RWPE1 (cell line): ENCODE data around the gene GMNN.

ENCODE experiments used
- CTCF ChIA-PET: fragments of 350-600 bp; sonication (Branson Sonifier 250); formaldehyde crosslinking; extraction: SDS; loops from one replicate; lab custom pipeline; 2021; lab: Yijun Ruan, JAX
- POLR2A ChIA-PET: fragments of 400-600 bp; formaldehyde crosslinking; extraction: SDS; loops from one replicate; lab custom pipeline; 2020; ENCODE audit warnings: antibody characterized with exemption; ENCODE audit not compliant: low non-redundant PET; lab: Yijun Ruan, JAX
- DNase-seq: peaks from one replicate; pipeline ENCODE4 v3.0.0; 2012; ENCODE audit warnings: low spot score
- H3K27ac ChIP-seq: fragments of 450-650 bp; 2 replicates; pipeline ENCODE4 v1.5.1; 2017
- TF ChIP-seq, protein P1 (sequence below): fragments of 450-650 bp; conservative IDR thresholded peaks from 2 replicates; pipeline ENCODE4 v1.5.1; 2017; ENCODE audit warnings: low read depth, mild to moderate bottlenecking

GMNN gene

DNA sequence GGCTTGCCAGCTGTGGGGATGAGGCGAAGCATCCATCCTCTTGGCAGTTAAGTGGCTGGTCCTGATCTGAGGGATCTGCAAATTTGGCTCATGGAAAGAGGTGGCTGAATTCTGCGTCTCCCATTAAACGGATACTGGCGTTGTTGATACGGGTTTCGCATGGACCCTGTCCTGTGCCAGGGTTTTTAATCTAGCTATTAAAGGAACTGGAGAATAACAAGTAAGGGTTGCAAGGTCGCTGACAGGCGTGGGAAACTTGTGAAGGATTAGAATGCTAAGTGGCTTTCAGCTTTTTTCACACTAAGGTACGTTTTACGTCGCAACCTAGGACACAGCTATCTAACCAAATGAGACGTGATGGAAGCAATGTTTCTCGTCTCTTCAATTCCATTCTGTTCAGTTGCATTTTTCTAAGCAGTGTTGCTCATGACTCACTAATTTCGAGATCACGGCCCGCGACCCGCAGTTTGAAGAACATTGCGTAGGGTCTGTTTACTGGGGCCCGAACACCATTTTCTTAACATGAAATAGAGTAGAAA is 852 bp downstream of the GMNN start:
- ChIA-PET POLR2A (interaction anchor here (0.6 kb wide), 2 partner anchors 29 to 64 kb away, joined by 3 to 9 read pairs; no protein-coding TSS in a partner anchor), CTCF (no interaction called here)
- peak; percentile 25 for DNase-seq

DNA sequence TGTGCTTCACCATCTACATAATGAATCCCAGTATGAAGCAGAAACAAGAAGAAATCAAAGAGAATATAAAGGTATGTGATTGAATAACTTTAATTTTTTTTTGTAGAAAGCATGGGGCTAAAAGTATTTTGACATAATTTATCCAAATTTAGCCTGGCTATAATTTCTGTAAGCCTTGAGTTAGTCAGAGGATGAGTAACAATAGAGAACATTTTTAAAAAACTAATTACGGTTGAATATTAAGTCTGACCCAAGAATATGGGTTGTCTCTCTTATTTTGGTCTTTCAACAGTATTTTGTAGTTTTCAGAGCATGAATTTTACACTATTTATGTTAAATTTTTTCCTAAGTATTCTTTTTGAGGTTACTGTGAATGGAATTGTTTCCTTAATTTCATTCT is 2.5 kb downstream of the GMNN start:
- no peak for DNase-seq
- POLR2A ChIA-PET = no interaction called here
- H3K27ac ChIP-seq = no peak overlapping the region
- CTCF ChIA-PET = no interaction called here
- TF ChIP-seq, protein P1, sequence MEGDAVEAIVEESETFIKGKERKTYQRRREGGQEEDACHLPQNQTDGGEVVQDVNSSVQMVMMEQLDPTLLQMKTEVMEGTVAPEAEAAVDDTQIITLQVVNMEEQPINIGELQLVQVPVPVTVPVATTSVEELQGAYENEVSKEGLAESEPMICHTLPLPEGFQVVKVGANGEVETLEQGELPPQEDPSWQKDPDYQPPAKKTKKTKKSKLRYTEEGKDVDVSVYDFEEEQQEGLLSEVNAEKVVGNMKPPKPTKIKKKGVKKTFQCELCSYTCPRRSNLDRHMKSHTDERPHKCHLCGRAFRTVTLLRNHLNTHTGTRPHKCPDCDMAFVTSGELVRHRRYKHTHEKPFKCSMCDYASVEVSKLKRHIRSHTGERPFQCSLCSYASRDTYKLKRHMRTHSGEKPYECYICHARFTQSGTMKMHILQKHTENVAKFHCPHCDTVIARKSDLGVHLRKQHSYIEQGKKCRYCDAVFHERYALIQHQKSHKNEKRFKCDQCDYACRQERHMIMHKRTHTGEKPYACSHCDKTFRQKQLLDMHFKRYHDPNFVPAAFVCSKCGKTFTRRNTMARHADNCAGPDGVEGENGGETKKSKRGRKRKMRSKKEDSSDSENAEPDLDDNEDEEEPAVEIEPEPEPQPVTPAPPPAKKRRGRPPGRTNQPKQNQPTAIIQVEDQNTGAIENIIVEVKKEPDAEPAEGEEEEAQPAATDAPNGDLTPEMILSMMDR = no peak

More for the DNA sequence above, 852 bp downstream of the GMNN start:
- peak overlapping the region; percentile 99 for H3K27ac ChIP-seq
- TF ChIP-seq, protein P1 = no peak

DNA sequence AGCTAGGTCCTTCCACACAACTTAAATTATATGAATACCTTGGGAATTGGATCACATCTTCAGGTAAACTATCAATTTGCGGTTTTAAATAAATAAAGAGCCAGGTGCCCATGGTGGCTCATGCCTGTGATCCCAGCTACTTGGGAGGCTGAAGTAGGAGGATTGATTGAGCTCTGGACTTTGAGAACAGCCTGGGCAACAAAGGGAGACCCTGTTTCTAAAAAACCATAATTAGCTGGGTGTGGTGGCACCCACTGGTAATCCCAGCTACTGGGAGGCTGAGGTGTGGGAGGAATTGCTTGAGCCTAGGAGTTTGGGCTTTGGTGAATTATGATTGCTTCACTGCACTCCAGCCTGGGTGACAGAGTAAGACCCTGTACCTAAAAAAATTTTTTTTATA is 3.4 kb downstream of the GMNN start:
- ChIA-PET POLR2A (no interaction called here), CTCF (no interaction called here)
- H3K27ac ChIP-seq = no peak overlapping the region
- DNase-seq = no peak
- TF ChIP-seq, protein P1 = no peak

DNA sequence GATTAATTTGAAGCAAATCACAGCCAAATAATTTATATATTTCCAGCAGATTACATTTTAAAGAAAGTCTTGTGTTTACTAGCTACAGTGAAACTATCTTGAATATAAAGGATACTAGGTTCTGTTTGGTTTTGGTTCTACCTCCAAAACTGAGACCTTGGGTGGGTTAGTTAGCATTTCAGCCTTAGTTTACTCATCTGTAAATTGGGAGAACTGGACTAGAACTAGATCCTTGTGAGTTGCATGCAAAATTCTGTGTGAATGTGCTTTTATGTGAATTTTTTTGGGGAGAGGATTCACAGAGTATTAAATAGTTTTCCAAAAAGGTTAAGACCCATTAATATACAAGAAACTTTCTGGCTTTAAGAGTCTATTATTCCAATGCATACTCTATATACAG is 4.1 kb downstream of the GMNN start:
- no peak for DNase-seq
- no peak overlapping the region for H3K27ac ChIP-seq
- POLR2A ChIA-PET = no interaction called here
- TF ChIP-seq, protein P1 = no peak
- CTCF ChIA-PET = interaction anchor here (0.6 kb wide), 1 partner anchor 238 kb away, joined by 3 read pairs; no protein-coding TSS in a partner anchor

DNA sequence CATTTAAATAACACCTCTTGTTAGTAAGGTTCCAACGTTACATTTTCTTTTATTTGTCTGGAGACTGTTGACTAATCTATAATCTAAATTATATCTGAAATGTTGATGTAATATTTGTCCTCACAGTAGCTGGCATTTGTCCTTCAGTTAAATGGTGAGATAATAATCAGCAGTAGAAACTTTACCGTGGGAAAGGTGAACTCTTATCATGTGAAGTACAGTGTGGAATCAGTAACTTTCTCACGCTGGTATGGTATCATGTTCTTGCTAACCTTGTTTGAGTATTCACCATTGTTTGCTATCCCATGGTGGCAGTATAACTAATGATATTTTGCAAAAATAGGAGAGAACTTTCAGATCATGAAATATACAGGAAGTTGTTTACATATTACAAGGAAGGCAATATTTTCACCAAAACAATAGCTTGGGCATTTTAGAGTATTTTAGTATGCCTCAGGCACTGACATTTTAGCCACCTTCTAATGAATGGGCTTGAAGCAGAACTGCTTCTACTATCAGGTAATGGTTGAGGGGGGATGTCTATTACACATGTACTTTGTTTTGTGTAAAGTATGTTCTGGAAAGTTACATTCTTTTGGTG is 4.8 kb downstream of the GMNN start:
- ChIA-PET CTCF (no interaction called here), POLR2A (no interaction called here)
- TF ChIP-seq, protein P1 = no peak
- no peak for DNase-seq
- no peak overlapping the region for H3K27ac ChIP-seq

DNA sequence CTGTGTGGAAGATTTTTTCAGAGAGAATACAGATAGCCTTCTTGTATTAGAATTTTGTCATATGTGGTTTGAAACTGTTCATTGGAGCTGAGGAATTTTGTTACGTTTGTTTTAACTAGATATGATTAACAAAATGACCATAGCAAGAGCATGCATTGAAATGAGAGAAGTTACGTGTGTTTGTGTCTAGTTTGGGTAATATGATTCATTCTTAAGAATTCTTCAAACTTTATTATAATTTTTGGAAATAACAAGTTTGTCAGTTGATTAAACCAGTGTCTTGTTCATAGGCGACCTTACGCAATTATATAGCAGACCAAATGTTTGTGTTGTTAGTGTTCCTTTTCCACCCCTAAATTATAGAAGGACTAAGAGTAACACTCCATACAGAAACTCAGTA is 5.5 kb downstream of the GMNN start:
- ChIA-PET POLR2A (no interaction called here), CTCF (no interaction called here)
- H3K27ac ChIP-seq = no peak overlapping the region

More for the DNA sequence above, 5.5 kb downstream of the GMNN start:
- TF ChIP-seq, protein P1 = no peak
- no peak for DNase-seq
